Stomach (tissue), 4 donors: ENCODE results near the gene LYSET.

Experiments used
- CTCF ChIP-seq, 7 experiments: fragments of 450-650 bp in 4 of 7; fragments of 200-600 bp in 3 of 7; sonication (generic) in 3 of 7; IDR thresholded peaks; one replicate each; pipeline ENCODE4 v1.5.1; 2016 to 2019; ENCODE audit warnings: antibody characterized with exemption in 7 of 7, control low read depth in 2 of 7, mild to moderate bottlenecking in 1 of 7
- EP300 ChIP-seq: sonication (generic); formaldehyde crosslinking; IDR thresholded peaks from one replicate; pipeline ENCODE4 v1.6.1; 2017; ENCODE audit warnings: antibody characterized with exemption
- POLR2A ChIP-seq, 4 donors: fragments of 450-650 bp; IDR thresholded peaks; one replicate each; pipeline ENCODE4 v1.6.1; 2016; ENCODE audit warnings: antibody characterized with exemption in 4 of 4, control low read depth in 2 of 4, mild to moderate bottlenecking in 1 of 4, moderate library complexity in 1 of 4

GRCh38 chr14:93161411-93161940, 23.6 kb upstream of the LYSET start:
- TF ChIP-seq POLR2A (IDR thresholded peaks at IDR 0.05) (no peak), CTCF (IDR thresholded peaks at IDR 0.05) (no peak), EP300 (no peak)
